ENCODE results near the gene TAS2R1. TPM values are rescaled to one million over a fixed set of nuclear protein-coding genes. Genes with fewer than 3 reads are reported as not detected.

Gene TAS2R1
- total RNA-seq (2022), result not detected in 2 replicates
- Bru-seq, nascent RNA, result not detected
- BruChase-seq, experiment 1, labeled RNA remaining after a 6-hour chase, result not detected
- not detected for BruChase-seq, experiment 2, labeled RNA remaining after a 2-hour chase
- long read RNA-seq, result 0 reads

GRCh38 chr5:9630251-9630650 is at the start of gene TAS2R1:
Gene TAS2R1, minus strand, starts transcription at chr5:9630351. Its CDS starts 319 bp downstream, at chr5:9630032.
- Mint-ChIP-seq H3K4me3 (ENCODE audit: unreplicated experiment) (no peak within 1 kb of the TSS), H3K27me3 (ENCODE audit: insufficient read depth, unreplicated experiment) (no peaks in the 10 kb centered on the region), H3K36me3 (ENCODE audit: insufficient read depth, unreplicated experiment) (no peaks in the 10 kb centered on the region), H3K4me1 (ENCODE audit: insufficient read depth, unreplicated experiment) (no peaks in the 10 kb centered on the region), H3K9me3 (ENCODE audit: unreplicated experiment) (peaks cover 18% of the 10 kb centered on the region), H3K27ac (ENCODE audit: low read depth, unreplicated experiment) (no peak within 1 kb of the TSS)
- TF ChIP-seq CTCF (IDR thresholded peaks at IDR 0.05; ENCODE audit: unreplicated experiment), result no peak
- intact Hi-C loops (cut with micrococcal nuclease), result no loop called here
- ChIA-PET POLR2A (no interaction called here), CTCF (no interaction called here)
- DNase-seq (ENCODE audit: unreplicated experiment), result no peak
- BruUV-seq (replicated peaks), result no TSS peak

GRCh38 chr5:9670371-9670770 is 40.2 kb upstream of the TAS2R1 start:
- TF ChIP-seq CTCF (IDR thresholded peaks at IDR 0.05; ENCODE audit: unreplicated experiment), result no peak
- ChIA-PET POLR2A (interaction anchor here (0.6 to 1.5 kb wide), 2 partner anchors 12 to 386 kb away, joined by 3 to 4 read pairs; no protein-coding TSS in a partner anchor), CTCF (no interaction called here)
- no peak for DNase-seq (ENCODE audit: unreplicated experiment)
- Mint-ChIP-seq H3K9me3 (ENCODE audit: unreplicated experiment) (peaks cover 10% of the 10 kb centered on the region), H3K36me3 (ENCODE audit: insufficient read depth, unreplicated experiment) (no peaks in the 10 kb centered on the region), H3K4me3 (ENCODE audit: unreplicated experiment) (no peak overlapping the region), H3K27me3 (ENCODE audit: insufficient read depth, unreplicated experiment) (no peaks in the 10 kb centered on the region), H3K27ac (ENCODE audit: low read depth, unreplicated experiment) (no peak overlapping the region), H3K4me1 (ENCODE audit: insufficient read depth, unreplicated experiment) (no peaks in the 10 kb centered on the region)
- BruUV-seq (replicated peaks), result no TSS peak
- intact Hi-C loops (cut with micrococcal nuclease), result no loop called here

- H3K9me3 Mint-ChIP-seq (ENCODE audit: unreplicated experiment), result peaks cover 10% of the 10 kb centered on the region
- intact Hi-C loops (cut with micrococcal nuclease), result no loop called here
- no peak overlapping the region for H3K27ac Mint-ChIP-seq (ENCODE audit: low read depth, unreplicated experiment)
- POLR2A ChIA-PET, result no interaction called here
- peaks cover 11% of the 10 kb centered on the region for H3K27me3 Mint-ChIP-seq (ENCODE audit: insufficient read depth, unreplicated experiment)
- no peaks in the 10 kb centered on the region for H3K4me1 Mint-ChIP-seq (ENCODE audit: insufficient read depth, unreplicated experiment)
- no peaks in the 10 kb centered on the region for H3K36me3 Mint-ChIP-seq (ENCODE audit: insufficient read depth, unreplicated experiment)
- no peak for TF ChIP-seq CTCF (IDR thresholded peaks at IDR 0.05; ENCODE audit: unreplicated experiment)
- no peak overlapping the region for H3K4me3 Mint-ChIP-seq (ENCODE audit: unreplicated experiment)
- CTCF ChIA-PET, result no interaction called here
- no TSS peak for BruUV-seq (replicated peaks)
- DNase-seq (ENCODE audit: unreplicated experiment), result no peak
Observed at GRCh38 chr5:9667906-9668305, 37.8 kb upstream of the TAS2R1 start.

- Mint-ChIP-seq H3K4me1 (ENCODE audit: insufficient read depth, unreplicated experiment) (no peaks in the 10 kb centered on the region), H3K9me3 (ENCODE audit: unreplicated experiment) (no peaks in the 10 kb centered on the region), H3K27ac (ENCODE audit: low read depth, unreplicated experiment) (no peak overlapping the region), H3K27me3 (ENCODE audit: insufficient read depth, unreplicated experiment) (peaks cover 11% of the 10 kb centered on the region), H3K4me3 (ENCODE audit: unreplicated experiment) (no peak overlapping the region), H3K36me3 (ENCODE audit: insufficient read depth, unreplicated experiment) (no peaks in the 10 kb centered on the region)
- ChIA-PET POLR2A (interaction anchor here (0.7 kb wide), 1 partner anchor 10 kb away, joined by 3 read pairs; no protein-coding TSS in a partner anchor), CTCF (interaction anchor here (0.6 kb wide), 1 partner anchor 1123 kb away, joined by 3 read pairs; no protein-coding TSS in a partner anchor)
- BruUV-seq (replicated peaks), result no TSS peak
- no peak for TF ChIP-seq CTCF (IDR thresholded peaks at IDR 0.05; ENCODE audit: unreplicated experiment)
- DNase-seq (ENCODE audit: unreplicated experiment), result no peak
- intact Hi-C loops (cut with micrococcal nuclease), result no loop called here
Observed at GRCh38 chr5:9663891-9664290, 33.7 kb upstream of the TAS2R1 start.

Measured in MCF 10A (cell line).